CD4-positive, alpha-beta T cell treated with Interleukin-17A for 1 hour (primary cell): Measurements from ENCODE around the gene SLC17A6.

Experiments used
- DNase-seq: peaks from one replicate; pipeline ENCODE4 v3.0.0-alpha.2; 2020

SLC17A6 gene

DNA sequence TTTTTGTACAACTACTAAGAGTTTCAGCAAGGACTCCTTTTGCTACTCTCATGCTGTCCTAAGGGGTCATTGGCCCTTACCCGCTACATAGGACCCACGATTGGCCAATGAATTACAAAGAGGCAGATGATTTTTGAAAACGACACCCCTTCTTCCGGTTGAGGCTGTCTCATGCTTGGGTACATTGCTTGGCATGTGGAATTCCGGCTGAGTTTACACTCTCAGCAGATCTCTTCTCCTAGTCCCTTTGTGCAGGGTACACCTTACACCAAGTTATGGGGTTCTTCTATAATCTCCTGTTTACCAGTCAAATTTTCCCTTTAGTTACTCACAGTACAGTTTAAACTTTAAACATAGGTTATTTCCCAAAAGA lies 52.1 kb downstream of the SLC17A6 start:
- DNase-seq: no peak

DNA sequence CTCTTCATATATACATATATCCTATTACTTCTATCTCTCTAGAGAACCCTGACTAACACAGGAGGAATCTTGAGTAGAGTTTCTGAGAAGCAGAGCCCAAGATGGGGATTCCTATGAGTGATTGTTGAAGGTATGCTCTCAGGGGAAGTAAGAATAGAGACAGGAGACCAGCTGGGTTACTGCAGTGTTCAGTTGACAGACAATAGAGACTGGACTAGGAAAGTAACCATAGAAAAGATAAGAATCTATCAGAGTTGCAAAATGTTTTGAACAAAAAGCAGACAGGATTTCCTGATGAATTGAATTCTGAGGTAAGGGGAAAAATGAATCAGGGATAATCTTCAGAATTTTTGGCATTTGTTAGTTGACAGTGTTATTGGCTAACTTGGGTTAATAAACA lies 54.4 kb downstream of the SLC17A6 start:
- no peak for DNase-seq

DNA sequence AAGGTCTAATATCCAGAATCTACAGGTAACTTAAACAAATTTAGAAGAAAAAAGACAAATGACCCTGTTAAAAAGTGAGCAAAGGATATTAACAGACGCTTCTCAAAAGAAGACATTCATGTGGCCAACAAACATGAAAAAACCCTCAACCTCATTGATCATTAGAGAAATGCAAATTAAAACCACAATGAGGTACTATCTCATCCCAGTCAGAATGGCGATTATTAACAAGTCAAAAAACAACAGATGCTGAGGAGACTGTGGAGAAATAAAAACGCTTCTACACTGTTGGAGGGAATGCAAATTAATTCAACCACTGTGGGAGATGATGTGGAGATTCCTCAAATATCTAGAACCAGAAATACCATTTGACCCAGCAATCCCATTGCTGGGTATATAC lies 67.2 kb downstream of the SLC17A6 start:
- no peak for DNase-seq

DNA sequence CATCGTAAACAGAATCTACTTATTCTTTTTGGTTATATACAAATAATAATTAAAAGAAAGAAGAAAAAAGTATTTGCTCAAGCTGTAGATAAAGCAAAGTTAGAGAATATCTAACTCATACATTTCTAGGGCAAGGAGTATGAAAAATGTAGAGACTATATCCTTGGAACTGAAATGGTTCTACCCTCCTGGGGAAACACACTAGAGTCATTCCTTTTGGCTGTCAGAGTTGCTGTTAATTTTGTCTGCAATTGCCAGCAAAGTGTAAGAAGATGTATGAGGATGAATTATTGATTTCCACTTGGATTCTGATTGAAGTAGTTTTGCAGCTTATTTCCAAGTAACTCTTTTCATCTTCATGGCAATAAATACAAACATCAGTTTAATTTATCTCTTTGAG lies 69.1 kb downstream of the SLC17A6 start:
- no peak for DNase-seq

DNA sequence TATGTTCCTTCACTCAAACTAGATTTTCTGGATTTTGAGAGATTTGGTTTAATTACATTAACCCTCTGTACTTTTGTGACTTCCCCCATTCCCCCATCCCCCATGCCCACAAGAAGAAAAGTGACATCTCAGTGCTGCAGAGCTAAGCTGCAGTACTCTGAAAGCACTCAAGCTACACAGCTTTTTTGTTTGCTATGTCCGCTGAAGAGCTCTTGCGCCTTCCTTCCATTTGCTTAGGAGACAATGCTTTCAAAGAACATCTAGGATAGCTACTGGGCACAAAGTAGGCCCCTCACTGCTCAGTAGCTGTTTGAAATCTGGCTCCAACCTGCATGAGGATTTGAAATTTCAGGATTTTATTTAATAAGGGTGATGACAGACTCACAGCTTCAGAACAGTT lies 69.7 kb downstream of the SLC17A6 start:
- DNase-seq: no peak

DNA sequence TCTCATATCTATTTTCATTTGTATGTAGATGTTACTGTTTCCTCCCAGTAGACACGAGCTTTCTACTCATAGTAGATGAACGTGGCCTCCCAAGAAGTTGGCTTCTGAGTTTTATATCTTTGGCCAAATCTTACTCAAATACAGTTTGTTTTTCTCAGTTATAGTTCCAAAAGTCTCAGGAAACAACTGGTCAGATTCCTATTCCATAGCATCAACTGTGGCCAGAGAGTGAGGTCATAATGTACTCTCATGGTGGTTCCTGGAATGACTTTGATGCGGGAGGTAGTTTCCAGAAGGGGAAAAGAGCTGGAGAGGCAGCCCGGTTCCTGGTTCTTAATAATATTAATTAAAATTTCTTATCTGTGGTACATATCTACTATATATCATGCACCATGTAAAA lies 77.3 kb downstream of the SLC17A6 start:
- no peak for DNase-seq

DNA sequence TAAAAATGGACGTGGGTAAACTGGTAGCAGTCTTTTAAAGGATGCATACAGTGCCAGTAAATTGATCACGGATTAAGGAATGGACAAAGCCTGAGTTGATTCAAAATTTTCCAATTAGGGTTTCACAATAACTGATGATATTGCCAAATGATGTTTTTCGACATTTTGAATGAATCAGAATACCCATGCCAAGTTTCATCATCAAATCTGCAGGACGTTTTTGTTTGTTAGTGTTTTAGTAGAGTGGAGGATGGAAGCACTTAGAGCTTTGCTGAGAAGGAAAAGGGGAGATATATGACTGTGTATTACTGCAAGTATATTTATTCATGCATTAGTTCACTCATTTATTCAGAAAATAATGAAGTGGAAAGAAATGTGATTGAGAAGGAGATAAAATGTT lies 78.3 kb downstream of the SLC17A6 start:
- DNase-seq: no peak

DNA sequence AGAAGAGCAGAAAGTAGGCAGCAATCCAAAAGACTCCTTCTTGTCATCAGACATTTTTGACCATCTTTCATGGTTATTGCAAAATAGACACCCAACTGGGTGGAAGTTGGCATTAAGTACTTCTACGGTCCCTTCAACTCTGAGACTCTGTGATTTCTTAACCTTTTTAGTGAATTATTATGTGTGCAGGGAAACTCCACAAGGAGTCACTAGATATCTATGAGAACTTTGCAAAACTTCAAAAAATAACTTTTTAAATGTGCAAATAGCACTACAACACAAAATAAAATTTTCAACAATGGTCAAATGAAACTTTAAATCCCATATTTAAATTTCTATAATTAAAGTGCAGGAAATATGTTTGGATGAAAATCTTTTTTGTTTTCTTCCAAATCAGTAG lies 88.7 kb downstream of the SLC17A6 start:
- no peak for DNase-seq
